DOHH2 (cell line): ENCODE results near the gene ITPR1.

ENCODE experiments used
- EZH2phosphoT487 ChIP-seq: fragments of 200-600 bp; sonication (generic); IDR thresholded peaks from 2 replicates; pipeline ENCODE4 v1.6.1; 2017; ENCODE audit warnings: borderline replicate concordance, mild to moderate bottlenecking, antibody characterized with exemption, low read length, moderate library complexity, mixed read lengths
- TF ChIP-seq, protein P1 (sequence below): fragments of 200-600 bp; sonication (generic); IDR thresholded peaks from one replicate; pipeline ENCODE4 v1.5.1; 2014; ENCODE audit warnings: antibody characterized with exemption, mild to moderate bottlenecking, low read depth, low read length; ENCODE audit not compliant: poor library complexity, severe bottlenecking

DNA sequence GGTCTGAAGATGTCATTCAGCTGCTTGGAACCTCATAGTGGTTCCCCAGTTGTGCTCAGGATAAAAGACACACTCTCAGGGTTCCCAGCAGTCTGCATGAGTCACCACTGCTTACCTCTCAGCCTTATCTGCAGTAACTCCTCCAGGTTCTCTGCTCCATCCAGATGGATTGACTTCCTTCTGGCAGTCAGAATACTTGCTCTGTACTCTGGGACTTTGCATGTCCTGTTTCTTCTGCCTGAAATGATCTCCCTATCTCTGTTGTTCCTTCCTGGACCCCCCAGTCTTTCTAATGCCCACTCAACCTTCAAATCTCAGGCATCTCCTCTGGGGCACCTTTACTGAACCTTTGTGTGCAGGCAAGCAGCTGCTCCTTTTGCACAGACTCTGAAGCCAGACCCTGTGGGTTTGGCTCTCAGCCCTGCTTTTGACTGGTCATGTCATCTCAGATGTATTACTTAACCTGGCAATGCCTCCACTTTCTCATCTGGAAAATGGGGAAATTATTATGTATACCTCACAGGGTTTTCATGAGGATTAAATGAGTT lies 38.4 kb downstream of the ITPR1 start:
- TF ChIP-seq, protein P1, sequence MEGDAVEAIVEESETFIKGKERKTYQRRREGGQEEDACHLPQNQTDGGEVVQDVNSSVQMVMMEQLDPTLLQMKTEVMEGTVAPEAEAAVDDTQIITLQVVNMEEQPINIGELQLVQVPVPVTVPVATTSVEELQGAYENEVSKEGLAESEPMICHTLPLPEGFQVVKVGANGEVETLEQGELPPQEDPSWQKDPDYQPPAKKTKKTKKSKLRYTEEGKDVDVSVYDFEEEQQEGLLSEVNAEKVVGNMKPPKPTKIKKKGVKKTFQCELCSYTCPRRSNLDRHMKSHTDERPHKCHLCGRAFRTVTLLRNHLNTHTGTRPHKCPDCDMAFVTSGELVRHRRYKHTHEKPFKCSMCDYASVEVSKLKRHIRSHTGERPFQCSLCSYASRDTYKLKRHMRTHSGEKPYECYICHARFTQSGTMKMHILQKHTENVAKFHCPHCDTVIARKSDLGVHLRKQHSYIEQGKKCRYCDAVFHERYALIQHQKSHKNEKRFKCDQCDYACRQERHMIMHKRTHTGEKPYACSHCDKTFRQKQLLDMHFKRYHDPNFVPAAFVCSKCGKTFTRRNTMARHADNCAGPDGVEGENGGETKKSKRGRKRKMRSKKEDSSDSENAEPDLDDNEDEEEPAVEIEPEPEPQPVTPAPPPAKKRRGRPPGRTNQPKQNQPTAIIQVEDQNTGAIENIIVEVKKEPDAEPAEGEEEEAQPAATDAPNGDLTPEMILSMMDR, result no peak
- TF ChIP-seq EZH2phosphoT487, result no peak
